ENCODE results near the gene RAX. TPM values are rescaled to one million over a fixed set of nuclear protein-coding genes. Genes with fewer than 3 reads are reported as not detected.

RAX gene
- total RNA-seq, 1 donor from 2014 or later, result not detected

- no peaks in the 10 kb centered on the region for H3K27me3 ChIP-seq
- no peaks in the 10 kb centered on the region for H3K4me1 ChIP-seq
- H3K9me3 ChIP-seq, result no peaks in the 10 kb centered on the region
- no peak for TF ChIP-seq CTCF (IDR thresholded peaks at IDR 0.05)
- DNase-seq (ENCODE audit: low spot score in 2 of 2), result no peak
- no peaks in the 10 kb centered on the region for H3K36me3 ChIP-seq
- intact Hi-C loops (cut with DNase I), result no loop called here
- H3K4me3 ChIP-seq, result no peak overlapping the region
- H3K27ac ChIP-seq, result no peak overlapping the region
Observed at GRCh38 chr18:59232309-59233016, 40.8 kb downstream of the RAX start.

GRCh38 chr18:59231877-59232276 is 41.4 kb downstream of the RAX start:
- DNase-seq (ENCODE audit: low spot score in 2 of 2), result no peak
- no peak for TF ChIP-seq CTCF (IDR thresholded peaks at IDR 0.05)

GRCh38 chr18:59231114-59231513 is 42.1 kb downstream of the RAX start:
- no peak for TF ChIP-seq CTCF (IDR thresholded peaks at IDR 0.05)
- Histone ChIP-seq H3K9me3 (no peaks in the 10 kb centered on the region), H3K4me1 (no peaks in the 10 kb centered on the region), H3K4me3 (no peak overlapping the region), H3K36me3 (no peaks in the 10 kb centered on the region), H3K27ac (no peak overlapping the region), H3K27me3 (no peaks in the 10 kb centered on the region)
- DNase-seq (ENCODE audit: low spot score in 2 of 2), result no peak
- intact Hi-C loops (cut with DNase I), result no loop called here

More at GRCh38 chr18:59231877-59232276, 41.4 kb downstream of the RAX start:
- H3K27ac ChIP-seq, result no peak overlapping the region
- H3K4me1 ChIP-seq, result no peaks in the 10 kb centered on the region
- no peaks in the 10 kb centered on the region for H3K36me3 ChIP-seq
- no peaks in the 10 kb centered on the region for H3K9me3 ChIP-seq
- no peaks in the 10 kb centered on the region for H3K27me3 ChIP-seq
- intact Hi-C loops (cut with DNase I), result no loop called here
- no peak overlapping the region for H3K4me3 ChIP-seq

GRCh38 chr18:59229701-59230443 is 43.4 kb downstream of the RAX start:
- intact Hi-C loops (cut with DNase I), result no loop called here
- no peaks in the 10 kb centered on the region for H3K36me3 ChIP-seq
- no peak for DNase-seq (ENCODE audit: low spot score in 2 of 2)
- TF ChIP-seq CTCF (IDR thresholded peaks at IDR 0.05), result no peak
- no peak overlapping the region for H3K27ac ChIP-seq
- no peak overlapping the region for H3K4me3 ChIP-seq
- H3K4me1 ChIP-seq, result no peaks in the 10 kb centered on the region
- no peaks in the 10 kb centered on the region for H3K27me3 ChIP-seq
- no peaks in the 10 kb centered on the region for H3K9me3 ChIP-seq

GRCh38 chr18:59229191-59229590 is 44.1 kb downstream of the RAX start:
- TF ChIP-seq CTCF (IDR thresholded peaks at IDR 0.05), result no peak
- no peaks in the 10 kb centered on the region for H3K27me3 ChIP-seq
- no peaks in the 10 kb centered on the region for H3K4me1 ChIP-seq
- DNase-seq (ENCODE audit: low spot score in 2 of 2), result no peak
- H3K4me3 ChIP-seq, result no peak overlapping the region
- H3K27ac ChIP-seq, result no peak overlapping the region
- intact Hi-C loops (cut with DNase I), result no loop called here
- H3K36me3 ChIP-seq, result no peaks in the 10 kb centered on the region
- no peaks in the 10 kb centered on the region for H3K9me3 ChIP-seq

All from ascending aorta (tissue), 2 donors.